GM18520 (cell line): ENCODE results near the gene BRICD5.
"Not testable (repeated sequence)": the region's sequence is repeated elsewhere in the genome, so short reads cannot be mapped to it uniquely, and the experiment has no call there.

Experiments used
- ATAC-seq: cut with Tn5 transposase; IDR thresholded peaks from one replicate; pipeline ENCODE4 v1.9.1; 2021; ENCODE audit not compliant: unreplicated experiment

Gene BRICD5

GRCh38 chr16:2210386-2211365 is at the start of gene BRICD5:
Gene BRICD5 (minus strand): TSS chr16:2210863. CDS start chr16:2210833, 30 bp downstream.
- no peak for ATAC-seq

GRCh38 chr16:2260250-2260649 is 49.6 kb upstream of the BRICD5 start:
- no peak for ATAC-seq

GRCh38 chr16:2258530-2258929 is 47.9 kb upstream of the BRICD5 start:
- ATAC-seq, result not testable (repeated sequence)

- ATAC-seq, result no peak
These were observed 47.1 kb upstream of the BRICD5 start for GRCh38 chr16:2257726-2258125.

- no peak for ATAC-seq
These were observed 46.0 kb upstream of the BRICD5 start for GRCh38 chr16:2256531-2257140.

- no peak for ATAC-seq
These were observed 42.6 kb upstream of the BRICD5 start for GRCh38 chr16:2253293-2253692.

- no peak for ATAC-seq
These were observed 42.1 kb upstream of the BRICD5 start for GRCh38 chr16:2252806-2253148.

- peak; percentile 94 for ATAC-seq
These were observed 40.8 kb upstream of the BRICD5 start, which contains the start of gene ECI1 for GRCh38 chr16:2251296-2252111. Gene ECI1 (minus strand): TSS chr16:2251587. CDS start chr16:2251566, 21 bp downstream.

GRCh38 chr16:2250652-2251295 is 40.1 kb upstream of the BRICD5 start:
- no peak for ATAC-seq

GRCh38 chr16:2246301-2246885 is 35.7 kb upstream of the BRICD5 start:
- ATAC-seq, result no peak

GRCh38 chr16:2244926-2245795 is 34.5 kb upstream of the BRICD5 start:
- no peak for ATAC-seq

GRCh38 chr16:2244301-2244700 is 33.6 kb upstream of the BRICD5 start:
- ATAC-seq, result no peak

- no peak for ATAC-seq
These were observed 33.1 kb upstream of the BRICD5 start for GRCh38 chr16:2243781-2244180.

- ATAC-seq, result no peak
These were observed 32.4 kb upstream of the BRICD5 start for GRCh38 chr16:2243031-2243528.

- ATAC-seq, result no peak
These were observed 31.9 kb upstream of the BRICD5 start for GRCh38 chr16:2242598-2242997.

- ATAC-seq, result not testable (repeated sequence)
These were observed 29.7 kb upstream of the BRICD5 start for GRCh38 chr16:2240331-2240730.

GRCh38 chr16:2238838-2239675 is 28.4 kb upstream of the BRICD5 start:
- ATAC-seq, result no peak

GRCh38 chr16:2238150-2238837 is 27.6 kb upstream of the BRICD5 start:
- no peak for ATAC-seq
